Measurements from ENCODE around the gene ORC2. TPM values are rescaled to one million over a fixed set of nuclear protein-coding genes. Genes with fewer than 3 reads are reported as not detected.

ORC2 gene
- total RNA-seq, 1 experiment from 2014 or later, result 17.7 TPM

DNA sequence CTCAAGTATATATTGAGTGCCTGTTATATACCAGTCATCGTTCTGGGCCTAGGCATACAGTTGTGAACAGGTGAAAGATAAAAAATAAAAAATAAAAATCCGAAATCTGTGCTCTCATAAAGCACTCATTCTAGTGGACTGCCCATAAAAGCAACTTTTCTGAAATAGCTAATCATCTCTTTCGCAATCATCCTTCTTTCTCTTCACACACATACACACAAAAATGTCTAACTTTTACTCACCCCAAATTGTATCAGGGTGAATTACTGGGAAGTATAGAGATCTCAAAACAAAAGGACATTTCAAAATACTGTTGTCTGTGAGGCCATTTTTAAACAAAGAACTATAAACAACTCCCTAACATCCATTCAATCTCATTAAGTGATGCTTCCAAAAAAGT, 29.6 kb upstream of the ORC2 start:
- Histone ChIP-seq H3K4me2 (ENCODE audit: low read length) (no peak overlapping the region), H4K20me1 (ENCODE audit: low read length) (no peaks in the 10 kb centered on the region), H3K4me3 (ENCODE audit: low read length) (no peak overlapping the region), H3F3A (ENCODE audit: low read length, unreplicated experiment) (no peaks in the 10 kb centered on the region), H3K27ac (ENCODE audit: low read length) (no peak overlapping the region), H3K27me3 (ENCODE audit: low read length) (no peaks in the 10 kb centered on the region), H3K9me2 (replicated peaks; ENCODE audit: low read length) (no peaks in the 10 kb centered on the region), H3K9ac (ENCODE audit: low read length) (no peak overlapping the region), H3K79me2 (ENCODE audit: low read length) (no peaks in the 10 kb centered on the region), H3K36me3 (ENCODE audit: low read depth, low read length) (peaks cover 8% of the 10 kb centered on the region; the same call in 1 of the 2 replicates), H2AFZ (ENCODE audit: low read length) (no peak overlapping the region), H3K4me1 (ENCODE audit: insufficient read depth, low read length) (no peaks in the 10 kb centered on the region), H3K9me3 (ENCODE audit: low read length) (no peaks in the 10 kb centered on the region)
- ATAC-seq, result no peak
- DNase-seq, result no peak
- TF ChIP-seq, protein P1, sequence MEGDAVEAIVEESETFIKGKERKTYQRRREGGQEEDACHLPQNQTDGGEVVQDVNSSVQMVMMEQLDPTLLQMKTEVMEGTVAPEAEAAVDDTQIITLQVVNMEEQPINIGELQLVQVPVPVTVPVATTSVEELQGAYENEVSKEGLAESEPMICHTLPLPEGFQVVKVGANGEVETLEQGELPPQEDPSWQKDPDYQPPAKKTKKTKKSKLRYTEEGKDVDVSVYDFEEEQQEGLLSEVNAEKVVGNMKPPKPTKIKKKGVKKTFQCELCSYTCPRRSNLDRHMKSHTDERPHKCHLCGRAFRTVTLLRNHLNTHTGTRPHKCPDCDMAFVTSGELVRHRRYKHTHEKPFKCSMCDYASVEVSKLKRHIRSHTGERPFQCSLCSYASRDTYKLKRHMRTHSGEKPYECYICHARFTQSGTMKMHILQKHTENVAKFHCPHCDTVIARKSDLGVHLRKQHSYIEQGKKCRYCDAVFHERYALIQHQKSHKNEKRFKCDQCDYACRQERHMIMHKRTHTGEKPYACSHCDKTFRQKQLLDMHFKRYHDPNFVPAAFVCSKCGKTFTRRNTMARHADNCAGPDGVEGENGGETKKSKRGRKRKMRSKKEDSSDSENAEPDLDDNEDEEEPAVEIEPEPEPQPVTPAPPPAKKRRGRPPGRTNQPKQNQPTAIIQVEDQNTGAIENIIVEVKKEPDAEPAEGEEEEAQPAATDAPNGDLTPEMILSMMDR (conservative IDR thresholded peaks at IDR 0.05; ENCODE audit: low read depth, low read length), result no peak
- no peak for TF ChIP-seq EZH2 (IDR thresholded peaks at IDR 0.05; ENCODE audit: low read length, unreplicated experiment)
- no peak for TF ChIP-seq EZH2phosphoT487 (IDR thresholded peaks at IDR 0.05; ENCODE audit: borderline replicate concordance, low read length)
- BruUV-seq (replicated peaks), result no TSS peak
- intact Hi-C loops (cut with micrococcal nuclease), result no loop called here
- ChIA-PET POLR2A (ENCODE audit: unreplicated experiment) (no interaction called here), CTCF (no interaction called here)

DNA sequence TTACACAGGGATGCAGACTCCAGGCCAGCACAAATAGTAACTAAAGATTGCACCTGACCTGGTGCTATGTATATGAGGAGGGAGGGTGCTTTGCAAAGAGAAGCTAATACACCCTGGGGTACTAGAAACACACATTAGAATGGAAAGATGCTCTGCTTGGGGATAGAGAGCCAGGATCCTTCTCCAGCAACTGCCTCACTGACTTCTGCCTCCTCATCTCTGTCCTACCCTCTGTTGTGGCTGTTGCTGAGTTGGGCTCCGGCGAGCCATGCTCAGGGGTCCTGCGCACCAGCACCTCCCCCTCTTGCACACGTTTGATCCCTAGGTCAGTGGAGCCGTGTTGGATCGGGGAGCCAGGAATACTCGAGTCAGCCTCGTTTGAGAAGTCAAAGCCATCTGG, 23.7 kb upstream of the ORC2 start:
- Histone ChIP-seq H3K36me3 (ENCODE audit: low read depth, low read length) (peaks cover 7% of the 10 kb centered on the region), H3K9me3 (ENCODE audit: low read length) (no peaks in the 10 kb centered on the region), H3K9me2 (replicated peaks; ENCODE audit: low read length) (no peaks in the 10 kb centered on the region), H3K27ac (ENCODE audit: low read length) (no peak overlapping the region), H3K4me3 (ENCODE audit: low read length) (no peak overlapping the region), H3K79me2 (ENCODE audit: low read length) (no peaks in the 10 kb centered on the region), H4K20me1 (ENCODE audit: low read length) (no peaks in the 10 kb centered on the region), H3K4me1 (ENCODE audit: insufficient read depth, low read length) (no peaks in the 10 kb centered on the region), H3F3A (ENCODE audit: low read length, unreplicated experiment) (no peaks in the 10 kb centered on the region), H3K4me2 (ENCODE audit: low read length) (no peak overlapping the region), H3K9ac (ENCODE audit: low read length) (no peak overlapping the region), H3K27me3 (ENCODE audit: low read length) (no peaks in the 10 kb centered on the region), H2AFZ (ENCODE audit: low read length) (no peak overlapping the region)
- no peak for ATAC-seq
- no TSS peak for BruUV-seq (replicated peaks)
- TF ChIP-seq, protein P1 (conservative IDR thresholded peaks at IDR 0.05; ENCODE audit: low read depth, low read length), result no peak
- TF ChIP-seq EZH2 (IDR thresholded peaks at IDR 0.05; ENCODE audit: low read length, unreplicated experiment) (no peak), EZH2phosphoT487 (IDR thresholded peaks at IDR 0.05; ENCODE audit: borderline replicate concordance, low read length) (no peak)
- ChIA-PET POLR2A (ENCODE audit: unreplicated experiment) (no interaction called here), CTCF (no interaction called here)
- intact Hi-C loops (cut with micrococcal nuclease), result no loop called here
- DNase-seq, result no peak

DNA sequence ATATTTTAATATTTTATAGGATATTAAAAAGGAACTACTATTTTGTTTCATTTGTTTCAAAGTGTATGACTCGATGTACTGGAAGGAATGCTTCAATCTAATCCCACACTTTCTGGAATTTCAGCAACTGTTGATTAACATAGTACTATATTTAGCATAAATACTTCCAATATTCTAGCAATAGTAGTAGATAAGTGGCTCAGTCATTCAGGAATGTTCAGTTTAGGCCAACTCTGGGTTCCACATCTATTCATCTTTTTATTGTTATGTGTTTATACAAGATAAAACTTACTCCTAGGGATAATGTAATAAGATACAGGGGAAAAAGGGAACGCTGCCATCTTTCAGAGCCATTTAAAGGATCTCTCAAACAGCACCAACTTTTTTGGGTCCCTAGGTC, 22.3 kb upstream of the ORC2 start:
- no peak overlapping the region for H2AFZ ChIP-seq (ENCODE audit: low read length)
- POLR2A ChIA-PET (ENCODE audit: unreplicated experiment), result interaction anchor here (0.5 kb wide), 1 partner anchor 46 kb away, joined by 4 read pairs; no protein-coding TSS in a partner anchor
- no peak for TF ChIP-seq EZH2phosphoT487 (IDR thresholded peaks at IDR 0.05; ENCODE audit: borderline replicate concordance, low read length)
- TF ChIP-seq EZH2 (IDR thresholded peaks at IDR 0.05; ENCODE audit: low read length, unreplicated experiment), result no peak
- TF ChIP-seq, protein P1 (conservative IDR thresholded peaks at IDR 0.05; ENCODE audit: low read depth, low read length), result no peak
- no peak for DNase-seq
- no TSS peak for BruUV-seq (replicated peaks)
- no peaks in the 10 kb centered on the region for H3K4me1 ChIP-seq (ENCODE audit: insufficient read depth, low read length)
- H3K36me3 ChIP-seq (ENCODE audit: low read depth, low read length), result peaks cover 13% of the 10 kb centered on the region
- H4K20me1 ChIP-seq (ENCODE audit: low read length), result no peaks in the 10 kb centered on the region
- H3K27me3 ChIP-seq (ENCODE audit: low read length), result no peaks in the 10 kb centered on the region
- H3F3A ChIP-seq (ENCODE audit: low read length, unreplicated experiment), result no peaks in the 10 kb centered on the region
- no peaks in the 10 kb centered on the region for H3K79me2 ChIP-seq (ENCODE audit: low read length)
- H3K27ac ChIP-seq (ENCODE audit: low read length), result no peak overlapping the region
- H3K9ac ChIP-seq (ENCODE audit: low read length), result no peak overlapping the region
- CTCF ChIA-PET, result no interaction called here
- intact Hi-C loops (cut with micrococcal nuclease), result no loop called here
- H3K4me2 ChIP-seq (ENCODE audit: low read length), result no peak overlapping the region
- ATAC-seq, result no peak
- H3K4me3 ChIP-seq (ENCODE audit: low read length), result no peak overlapping the region
- H3K9me2 ChIP-seq (replicated peaks; ENCODE audit: low read length), result no peaks in the 10 kb centered on the region
- no peaks in the 10 kb centered on the region for H3K9me3 ChIP-seq (ENCODE audit: low read length)
